T-helper 9 cell (primary cell): ENCODE measurements around the gene DNMT1.

Experiments used
- DNase-seq: peaks from one replicate; pipeline ENCODE4 v3.0.0-alpha.2; 2020

DNMT1 gene

DNA sequence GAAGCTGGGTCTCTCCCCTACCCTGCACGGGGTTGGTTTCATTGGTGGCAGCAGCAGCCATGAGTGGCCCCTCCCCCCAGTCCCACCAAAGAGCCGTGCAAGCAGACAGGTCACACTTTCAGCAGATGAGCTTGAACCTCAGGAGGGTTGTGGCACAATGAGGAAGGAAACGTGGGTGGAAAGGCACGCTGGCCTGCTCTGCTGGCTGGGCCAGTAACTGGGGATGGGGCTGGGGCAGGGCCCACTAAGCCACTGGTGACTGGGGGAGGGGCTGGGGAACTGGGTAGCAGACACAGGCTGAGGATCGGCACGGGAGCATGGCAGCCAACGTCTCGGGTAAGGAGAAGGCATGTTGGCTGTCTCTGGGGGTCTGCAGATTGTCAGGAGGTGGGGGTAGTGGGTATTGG, 83.3 kb downstream of the DNMT1 start, which contains the start of gene P2RY11:
Gene P2RY11 (plus strand): TSS at position 289 of the 407 bp plus-strand sequence. CDS start 29 bp downstream, at position 318.
- DNase-seq, result peak; percentile 38

DNA sequence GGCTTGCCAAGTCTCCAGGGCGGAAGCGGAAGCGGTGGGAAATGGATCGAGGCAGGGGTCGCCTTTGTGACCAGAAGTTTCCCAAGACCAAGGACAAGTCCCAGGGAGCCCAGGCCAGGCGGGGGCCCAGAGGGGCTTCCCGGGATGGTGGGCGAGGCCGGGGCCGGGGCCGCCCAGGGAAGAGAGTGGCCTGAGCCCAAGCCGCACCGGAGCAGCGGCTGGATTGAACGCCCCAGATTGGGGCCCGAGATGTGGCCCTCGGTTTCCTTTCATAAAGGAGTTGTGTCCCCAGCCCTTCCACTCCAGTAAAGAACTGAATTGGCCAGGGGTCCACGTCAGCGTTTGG, 83.8 kb downstream of the DNMT1 start:
- DNase-seq, result no peak

DNA sequence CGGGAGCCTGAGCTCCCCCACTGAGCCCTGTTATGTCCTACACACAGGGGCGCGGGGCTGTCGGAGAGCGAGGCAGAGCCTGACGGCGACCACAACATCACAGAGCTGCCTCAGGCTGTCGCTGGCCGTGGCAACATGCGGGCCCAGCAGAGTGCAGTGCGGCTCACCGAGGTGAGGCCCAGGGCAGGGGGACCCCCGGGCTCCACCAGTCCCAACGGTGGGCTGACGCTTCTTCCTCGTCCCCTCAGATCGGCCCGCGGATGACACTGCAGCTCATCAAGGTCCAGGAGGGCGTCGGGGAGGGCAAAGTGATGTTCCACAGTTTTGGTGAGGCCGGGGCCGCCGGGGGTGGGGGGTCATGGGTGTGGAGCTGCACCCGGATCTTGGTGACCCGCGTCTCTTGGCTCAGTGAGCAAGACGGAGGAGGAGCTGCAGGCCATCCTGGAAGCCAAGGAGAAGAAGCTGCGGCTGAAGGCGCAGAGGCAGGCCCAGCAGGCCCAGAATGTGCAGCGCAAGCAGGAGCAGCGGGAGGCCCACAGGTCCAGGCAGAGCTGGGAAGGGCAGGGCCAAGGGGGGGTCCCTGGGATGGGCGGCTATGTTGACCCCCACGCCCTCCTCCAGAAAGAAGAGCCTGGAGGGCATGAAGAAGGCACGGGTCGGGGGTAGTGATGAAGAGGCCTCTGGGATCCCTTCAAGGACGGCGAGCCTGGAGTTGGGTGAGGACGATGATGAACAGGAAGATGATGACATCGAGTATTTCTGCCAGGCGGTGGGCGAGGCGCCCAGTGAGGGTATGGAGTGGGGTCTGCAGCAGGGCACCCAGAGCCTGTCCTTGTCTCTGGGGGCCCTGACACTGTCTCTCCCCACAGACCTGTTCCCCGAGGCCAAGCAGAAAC, 84.4 kb downstream of the DNMT1 start:
- DNase-seq, result no peak

DNA sequence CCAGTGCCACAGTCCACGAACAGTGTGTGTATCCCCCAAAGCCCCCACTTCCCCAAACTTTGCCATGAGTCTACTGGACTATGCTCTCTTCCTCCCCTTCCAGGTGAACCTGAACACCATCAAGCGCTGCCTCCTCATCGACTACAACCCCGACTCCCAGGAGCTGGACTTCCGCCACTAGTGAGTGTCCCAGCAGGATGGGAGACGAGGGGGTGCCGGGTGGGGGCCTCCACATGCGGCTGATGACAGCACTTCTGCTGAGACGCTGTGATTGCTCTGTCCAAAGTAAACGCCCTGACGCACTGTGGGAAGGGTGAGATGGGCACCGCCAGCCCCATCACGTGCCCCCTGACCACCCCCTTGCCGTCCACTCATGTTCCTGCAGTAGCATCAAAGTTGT, 85.2 kb downstream of the DNMT1 start:
- DNase-seq, result no peak

DNA sequence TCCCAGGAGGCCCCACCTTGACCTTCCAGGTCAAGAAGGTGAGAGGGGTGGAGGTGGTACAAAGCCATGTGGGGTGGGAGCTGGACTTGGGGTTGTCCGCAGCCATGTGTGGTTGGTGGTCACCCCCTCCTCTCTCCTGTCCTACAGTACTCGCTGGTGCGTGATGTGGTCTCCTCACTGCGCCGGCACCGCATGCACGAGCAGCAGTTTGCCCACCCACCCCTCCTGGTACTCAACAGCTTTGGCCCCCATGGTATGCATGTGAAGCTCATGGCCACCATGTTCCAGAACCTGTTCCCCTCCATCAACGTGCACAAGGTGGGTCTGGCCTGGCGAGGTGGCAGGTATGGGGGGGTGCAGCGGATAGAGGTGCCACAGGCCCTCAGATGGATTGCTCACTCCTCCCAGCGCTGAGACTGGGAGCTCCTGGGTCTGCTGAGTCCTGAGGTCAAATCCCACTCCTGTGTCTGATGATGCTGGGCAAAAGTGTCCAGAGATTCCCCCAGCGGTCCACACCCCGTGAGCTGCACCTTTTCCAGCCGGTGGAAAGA, 86.9 kb downstream of the DNMT1 start:
- DNase-seq, result no peak

DNA sequence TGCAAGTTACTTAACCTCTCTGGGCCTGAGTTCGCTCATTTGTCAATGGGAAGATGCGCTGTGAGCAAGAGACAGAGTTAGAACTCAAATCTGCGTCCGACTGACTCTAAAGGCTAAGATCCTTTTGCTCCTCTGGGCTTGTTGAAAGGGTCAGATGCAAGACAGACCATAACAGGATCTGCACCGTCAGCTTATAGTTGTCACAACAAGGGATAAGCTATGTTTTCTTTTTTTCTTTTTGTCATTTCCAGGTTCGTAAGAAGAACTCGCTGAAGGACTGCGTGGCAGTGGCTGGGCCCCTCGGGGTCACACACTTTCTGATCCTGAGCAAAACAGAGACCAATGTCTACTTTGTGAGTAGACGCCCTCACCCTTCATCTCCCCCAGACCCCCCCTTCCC, 87.5 kb downstream of the DNMT1 start:
- DNase-seq, result no peak

DNA sequence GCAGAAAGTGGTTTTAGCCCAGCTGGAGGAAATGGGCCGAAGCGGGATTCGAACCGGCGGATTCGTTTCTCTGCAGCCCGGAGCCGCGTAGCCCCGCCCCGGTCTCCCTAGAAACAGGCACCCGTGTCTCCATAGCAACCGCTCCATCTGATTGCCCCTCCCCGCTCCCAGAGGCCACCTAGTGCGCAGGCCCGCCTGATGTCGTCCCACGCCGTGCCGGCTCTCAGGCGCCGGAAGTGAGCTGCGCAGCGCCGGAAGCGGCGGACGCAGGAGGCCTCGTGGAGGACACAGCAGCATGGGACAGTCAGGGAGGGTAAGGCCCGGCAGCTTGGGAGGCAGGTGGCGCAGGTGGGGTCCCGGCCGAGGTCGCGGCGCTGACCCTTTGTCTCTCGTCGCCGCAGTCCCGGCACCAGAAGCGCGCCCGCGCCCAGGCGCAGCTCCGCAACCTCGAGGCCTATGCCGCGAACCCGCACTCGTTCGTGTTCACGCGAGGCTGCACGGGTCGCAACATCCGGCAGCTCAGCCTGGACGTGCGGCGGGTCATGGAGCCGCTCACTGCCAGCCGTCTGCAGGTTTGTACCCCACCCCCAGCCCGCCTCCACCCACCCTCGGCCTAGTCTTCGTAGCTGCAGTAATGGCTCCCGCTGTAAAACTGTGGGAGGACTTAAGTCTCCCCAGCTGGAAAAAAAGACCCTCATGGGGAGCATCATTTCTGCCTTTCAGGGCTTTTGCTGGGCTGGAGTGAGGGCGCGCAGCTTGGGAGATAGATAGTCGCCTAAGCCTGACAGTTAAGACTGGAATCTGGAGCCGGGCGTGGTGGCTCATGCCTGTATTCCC, 88.4 kb downstream of the DNMT1 start, which contains the start of gene PPAN:
Gene PPAN (plus strand): TSS at position 263 of the 837 bp plus-strand sequence. CDS start 33 bp downstream, at position 296.
- DNase-seq, result peak; percentile 94

DNA sequence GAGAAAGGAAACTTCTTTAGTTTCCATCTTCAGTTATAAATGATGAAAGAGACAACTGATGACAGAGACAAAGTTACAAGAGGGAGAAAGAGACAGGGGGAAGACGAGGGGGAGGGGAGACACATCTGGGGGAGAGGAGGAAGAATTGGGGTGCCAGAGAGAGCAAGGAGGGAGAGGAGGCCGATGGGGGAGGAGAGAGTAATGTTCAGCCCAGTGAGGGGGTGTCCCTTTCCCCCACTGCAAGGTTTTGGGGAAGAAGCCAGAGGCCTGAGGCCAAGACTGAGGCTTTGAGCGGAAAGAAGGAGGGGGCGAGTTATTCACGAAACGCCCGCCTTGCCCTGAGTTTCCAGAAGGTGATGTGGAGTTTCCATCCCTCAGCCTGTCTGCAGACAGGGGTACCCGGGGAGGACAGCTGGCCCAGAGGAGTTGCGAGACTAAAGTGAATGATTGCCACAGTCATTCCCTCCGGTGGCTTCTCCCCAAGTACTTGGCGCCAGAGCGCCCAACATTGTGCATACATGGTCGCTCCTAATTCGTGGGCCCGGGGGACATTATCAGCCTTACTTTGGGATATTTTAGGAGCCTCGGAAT, 89.1 kb downstream of the DNMT1 start:
- DNase-seq, result peak; percentile 52

DNA sequence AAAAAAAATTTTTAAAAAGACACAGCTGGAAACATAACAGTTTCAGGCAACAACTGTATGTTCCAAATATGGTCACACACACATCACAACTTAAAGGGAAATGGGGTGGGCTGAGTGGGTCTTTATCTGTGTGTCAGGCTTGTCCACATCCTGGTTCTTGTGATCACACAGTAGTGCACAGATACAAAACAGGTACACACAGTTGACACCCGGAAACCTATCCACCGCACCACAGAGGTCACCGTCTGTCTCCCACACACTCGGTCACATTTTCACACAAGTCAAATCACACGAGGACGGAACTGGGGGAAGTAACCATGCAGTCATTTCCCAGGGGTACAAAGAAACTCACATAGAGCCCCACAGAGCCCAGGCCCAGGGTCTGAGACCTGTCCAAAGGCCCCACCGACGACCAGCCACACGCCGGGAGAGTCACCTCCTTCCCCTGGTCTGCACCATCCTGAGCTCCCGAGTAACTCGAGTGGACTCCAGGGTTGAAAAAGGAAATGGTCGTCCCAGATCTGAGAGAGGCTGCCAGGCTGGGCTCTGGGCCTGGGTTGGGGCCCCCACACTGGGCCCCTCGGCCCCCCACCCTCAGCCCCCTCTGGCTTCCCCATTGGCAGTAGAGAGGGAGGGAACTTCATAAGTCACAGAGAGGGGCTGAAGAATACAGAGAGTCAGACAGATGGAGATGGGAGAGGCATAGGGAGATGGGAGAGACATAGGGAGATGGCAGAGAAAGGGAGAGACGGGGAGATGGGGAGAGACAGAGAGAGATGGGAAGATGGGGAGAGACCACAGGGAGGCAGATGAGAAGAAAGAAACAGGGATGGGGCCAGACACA, 89.9 kb downstream of the DNMT1 start:
- peak; percentile 66 for DNase-seq

DNA sequence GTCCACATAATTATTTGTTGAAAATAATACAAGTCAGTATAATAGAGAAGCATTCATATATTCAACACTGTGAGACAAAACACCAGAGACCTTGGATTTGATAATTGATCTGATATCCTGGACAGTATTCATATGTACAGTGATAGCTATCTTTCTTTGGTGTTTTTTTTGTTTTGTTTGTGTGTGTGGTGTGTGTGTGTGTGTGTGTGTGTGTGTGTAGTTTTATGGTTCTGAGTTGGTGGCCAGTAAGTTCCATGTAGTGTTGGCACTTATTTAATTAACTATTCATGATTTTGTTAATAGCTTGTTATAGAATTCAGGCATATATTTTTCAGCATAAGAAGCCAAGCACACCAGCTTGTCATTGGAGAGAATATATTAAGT, 90.6 kb downstream of the DNMT1 start:
- no peak for DNase-seq

DNA sequence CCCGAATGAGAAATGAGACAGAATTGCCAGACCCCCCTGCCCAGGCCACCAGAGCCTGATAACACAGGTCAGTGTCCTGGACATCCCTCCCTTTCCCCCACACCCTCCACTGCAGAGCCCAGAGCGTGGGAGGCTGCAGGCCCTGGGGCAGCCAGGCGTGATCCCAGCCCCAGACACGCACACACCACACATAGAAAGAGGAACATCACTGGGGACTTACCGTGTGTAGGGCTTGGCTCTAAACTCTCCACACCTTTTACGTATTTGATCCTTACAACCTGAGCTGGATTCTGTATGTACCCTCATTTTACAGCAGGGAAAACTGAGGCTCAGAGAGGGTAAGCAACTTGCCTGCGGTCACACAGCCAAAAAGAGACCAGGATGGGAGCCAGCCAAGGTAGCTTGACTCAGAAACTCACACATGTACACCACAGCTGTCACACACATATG, 91.9 kb downstream of the DNMT1 start:
- DNase-seq, result no peak

DNA sequence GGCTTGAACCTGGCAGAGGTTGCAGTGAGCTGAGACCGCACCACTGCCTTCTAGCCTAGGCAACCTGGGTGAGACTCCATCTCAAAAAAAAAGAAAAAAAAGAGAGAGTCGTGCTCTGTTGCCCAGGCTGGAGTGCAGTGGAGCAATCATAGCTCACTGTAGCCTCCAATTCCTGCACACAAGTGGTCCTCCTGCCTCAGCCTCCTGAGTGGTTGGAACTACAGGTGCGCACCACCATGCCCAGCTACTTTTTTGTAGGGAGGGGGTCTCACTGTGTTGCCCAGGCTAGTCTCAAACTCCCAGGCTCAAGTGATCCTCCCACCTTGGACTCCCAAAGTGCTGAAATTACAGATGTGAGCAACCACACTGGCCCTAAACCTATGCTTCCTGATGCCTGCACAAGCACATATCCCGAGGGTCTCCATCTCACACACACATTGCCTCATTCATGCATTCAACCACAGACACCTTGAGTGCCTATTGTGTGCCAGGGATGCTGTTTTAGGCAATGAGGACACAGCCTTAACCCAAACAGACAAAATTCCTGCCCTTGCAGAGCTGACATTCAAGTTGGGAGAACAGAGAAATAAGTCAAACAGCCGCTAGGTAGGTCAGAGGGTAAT, 94.5 kb downstream of the DNMT1 start:
- DNase-seq, result no peak

DNA sequence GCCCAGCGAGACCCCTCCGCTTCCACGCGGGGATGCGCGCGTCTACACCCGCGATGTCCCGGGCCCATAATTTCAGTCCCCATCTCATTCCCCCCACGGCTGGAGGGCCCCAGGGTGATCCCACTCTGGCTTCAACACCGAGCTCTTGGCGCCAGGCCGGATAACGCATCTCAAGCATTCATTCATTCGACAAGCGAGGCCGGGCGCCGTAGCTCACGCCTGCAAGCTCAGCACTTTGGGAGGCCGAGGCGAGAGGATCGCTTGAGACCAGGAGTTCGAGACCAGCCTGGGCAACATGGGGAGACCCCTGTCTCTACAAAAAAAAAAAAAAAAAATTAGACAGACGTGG, 98.2 kb downstream of the DNMT1 start:
- no peak for DNase-seq

DNA sequence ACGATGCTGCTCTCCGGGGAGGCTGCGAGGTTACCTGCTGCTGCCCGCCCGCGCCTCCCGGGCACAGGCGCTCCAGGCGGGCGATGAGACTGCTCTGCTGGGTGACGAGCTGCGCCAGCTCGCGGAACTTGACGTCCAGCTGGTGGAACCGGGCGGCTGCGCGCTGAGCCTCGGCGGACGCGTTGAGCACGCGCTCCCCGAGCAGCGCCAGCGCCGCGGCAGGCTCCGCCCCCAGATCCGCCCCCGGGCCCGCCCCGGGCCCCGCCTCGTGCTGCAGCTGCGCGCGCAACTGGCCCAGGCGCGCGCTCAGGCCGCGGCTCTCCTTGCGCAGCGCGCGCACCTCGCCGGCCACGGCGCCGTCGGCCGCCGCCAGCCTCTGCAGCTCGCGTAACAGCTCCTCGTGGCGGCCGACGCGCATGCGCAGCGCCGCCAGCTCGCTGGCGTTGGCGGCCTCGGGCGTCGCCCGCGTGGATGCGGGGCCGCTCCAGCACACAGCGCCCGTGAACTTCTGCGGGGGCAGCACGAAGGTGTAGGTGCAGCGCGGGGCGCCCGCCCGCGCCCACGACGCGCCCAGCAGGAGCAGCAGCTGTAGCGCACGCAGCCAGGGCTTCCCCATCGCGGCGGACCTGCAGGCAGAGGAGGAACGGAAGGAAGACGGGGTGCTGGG, 98.7 kb downstream of the DNMT1 start:
- DNase-seq, result peak; percentile 84

DNA sequence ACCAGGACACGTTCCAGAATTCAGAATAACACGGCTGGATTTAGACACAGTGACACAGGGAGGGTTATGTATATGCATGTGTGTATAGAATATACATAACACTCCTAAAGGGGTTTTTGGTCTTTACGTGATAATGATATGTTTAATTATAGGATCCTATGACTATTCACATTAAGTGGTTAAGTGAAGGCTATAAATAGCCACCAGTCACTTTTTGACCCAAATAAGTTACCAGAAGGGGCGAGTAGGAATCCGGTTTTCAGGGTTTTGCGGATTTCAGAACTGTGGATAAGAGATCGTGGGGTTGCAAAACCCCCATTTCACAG, 99.2 kb downstream of the DNMT1 start:
- no peak for DNase-seq

DNA sequence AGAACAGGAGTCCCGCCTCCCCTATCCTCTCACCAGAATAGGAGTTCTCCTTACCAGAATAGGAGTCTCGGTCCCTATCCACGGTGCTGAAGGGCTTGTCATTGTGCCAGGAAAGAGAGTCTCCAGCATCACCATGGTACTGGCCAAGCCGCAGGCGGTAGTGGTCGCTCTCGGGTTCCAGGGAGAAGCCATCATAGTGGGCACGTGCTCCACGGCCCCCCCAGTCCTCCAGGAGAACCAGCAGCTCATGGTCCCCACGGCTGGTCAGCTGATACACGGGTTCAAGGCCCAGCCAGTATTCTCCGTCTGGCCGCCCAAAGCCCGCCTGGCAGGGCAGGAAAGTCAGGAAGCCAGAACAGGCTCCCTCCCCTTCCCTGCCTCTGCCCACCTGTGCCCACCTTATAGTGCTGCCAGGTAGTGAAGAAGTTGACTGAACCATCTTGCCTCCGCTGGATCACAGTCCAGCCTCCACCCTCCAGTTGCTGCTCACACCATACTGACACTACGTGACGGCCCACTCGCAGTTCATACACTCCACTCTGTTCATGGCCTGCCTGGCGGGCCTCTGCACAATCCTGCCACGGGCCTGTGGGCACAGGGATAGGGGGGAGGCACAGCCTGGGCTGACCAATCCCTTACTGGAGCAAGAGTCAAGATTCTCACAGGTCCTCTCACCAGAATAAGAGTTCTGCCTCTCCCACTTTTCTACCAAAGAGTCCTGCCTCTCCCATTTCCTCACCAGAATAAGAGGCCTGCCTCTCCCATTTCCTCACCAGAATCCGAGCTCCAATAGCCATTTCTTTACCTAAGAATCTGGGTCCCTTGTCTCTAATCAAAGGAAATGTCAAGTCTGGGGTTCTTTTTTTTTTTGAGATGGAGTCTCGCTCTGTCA, 101.2 kb downstream of the DNMT1 start:
- DNase-seq, result no peak

DNA sequence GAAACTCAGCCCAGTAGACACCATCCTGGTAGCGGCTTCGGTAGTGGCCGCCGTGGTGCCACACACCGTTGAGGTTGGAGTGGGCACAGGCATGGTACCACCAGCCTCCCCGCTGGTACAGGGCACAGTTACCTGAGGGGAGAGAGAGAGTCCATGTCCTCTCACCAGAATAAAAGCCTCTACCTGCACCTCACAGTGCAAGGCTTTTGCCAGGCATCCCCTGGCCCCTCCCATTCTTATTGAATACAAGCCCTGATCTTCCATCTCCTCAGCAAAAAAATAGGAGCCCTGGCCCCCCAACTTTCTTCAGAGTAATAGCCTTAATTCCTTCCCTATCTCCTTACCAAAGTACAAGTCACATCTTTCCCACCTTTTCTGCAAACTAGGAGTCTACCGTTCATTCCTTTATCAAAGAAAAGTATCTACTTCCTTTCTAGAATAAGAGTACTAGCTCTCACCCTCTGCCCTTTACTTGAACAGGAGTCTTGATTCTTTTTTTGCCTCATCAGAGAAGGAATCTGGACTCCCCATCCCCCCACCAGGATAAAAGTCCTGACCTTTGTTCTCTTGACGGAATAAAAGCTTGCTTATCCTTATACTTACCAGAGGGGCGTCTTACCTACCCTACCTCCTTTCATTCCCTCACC, 102.0 kb downstream of the DNMT1 start:
- no peak for DNase-seq

DNA sequence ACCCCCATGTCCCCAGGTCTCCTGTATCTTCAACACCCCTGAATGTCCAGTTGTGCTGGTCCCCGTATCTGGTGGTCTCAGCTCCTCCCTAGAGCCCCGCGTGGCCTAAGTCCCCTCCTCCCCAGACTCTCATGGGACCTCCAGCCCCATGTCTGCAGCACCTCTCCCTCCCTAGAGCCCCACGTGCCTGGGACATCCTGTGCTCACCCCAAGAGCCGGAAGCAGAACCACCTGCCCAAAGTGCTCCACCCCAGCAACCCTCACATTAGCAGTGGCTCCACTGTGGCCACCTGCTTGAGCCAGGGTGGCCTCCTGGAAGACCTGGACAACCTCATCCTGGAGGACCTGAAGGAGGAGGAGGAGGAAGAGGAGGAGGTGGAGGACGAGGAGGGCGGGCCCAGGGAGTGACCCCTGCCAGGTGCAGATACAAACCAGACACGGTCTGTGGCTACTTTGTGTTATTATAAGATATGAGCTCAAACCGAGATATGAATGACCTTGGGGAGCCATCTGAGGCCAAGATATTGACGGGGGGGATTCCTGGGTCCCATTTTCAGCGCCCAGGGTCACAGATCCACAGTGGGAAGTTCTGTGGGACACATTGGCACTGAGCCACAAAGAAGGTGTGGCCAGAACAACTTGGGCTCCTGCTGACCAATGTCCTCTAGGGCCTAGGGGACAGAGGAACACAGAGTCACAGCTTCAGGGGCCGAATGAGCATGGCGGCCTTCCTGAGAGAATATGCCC, 102.7 kb downstream of the DNMT1 start:
- DNase-seq, result no peak

DNA sequence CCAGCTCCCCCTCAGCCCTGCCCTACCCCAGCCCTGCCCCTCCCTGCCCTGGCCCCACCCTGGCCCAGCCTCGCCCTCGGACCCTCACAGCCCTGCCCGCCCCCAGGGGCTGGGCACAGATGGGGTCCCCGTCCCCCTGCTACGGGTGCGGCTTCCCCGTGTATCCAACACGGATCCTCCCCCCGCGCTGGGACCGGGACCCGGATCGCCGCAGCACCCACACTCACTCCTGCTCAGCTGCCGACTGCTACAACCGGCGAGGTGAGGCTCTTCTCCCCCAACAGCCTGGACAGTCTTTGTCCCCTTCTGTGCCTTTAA, 103.4 kb downstream of the DNMT1 start:
- DNase-seq, result no peak
